ENCODE results near the gene RAET1L. TPM values are rescaled to one million over a fixed set of nuclear protein-coding genes. Genes with fewer than 3 reads are reported as not detected.

Gene RAET1L
- total RNA-seq, 4 donors from 2014 or later: not detected

Other genes starting within 250 kb of the RAET1L start
- gene LRP11, start 161.2 kb downstream of the RAET1L start, total RNA-seq: 10 to 100 TPM in 2 of 4 donors, 1 to 10 TPM in 2; 3.7 to 14.6 (median 11.0) TPM
- not detected for gene RAET1E, start 127.4 kb downstream of the RAET1L start, total RNA-seq
- gene RAET1G, start 102.4 kb downstream of the RAET1L start, total RNA-seq: not detected
- gene ULBP2, start 83.5 kb downstream of the RAET1L start, total RNA-seq: not detected
- gene ULBP1, start 61.6 kb downstream of the RAET1L start, total RNA-seq: not detected
- not detected for gene ULBP3, start 43.6 kb upstream of the RAET1L start, total RNA-seq
- 10 to 100 TPM in 2 of 4 donors, 1 to 10 TPM in 2; 4.4 to 21.2 (median 10.2) TPM for gene PPP1R14C, start 117.5 kb upstream of the RAET1L start, total RNA-seq

Measured in Peyer's patch (tissue), 4 donors.